RPMI7951 (cell line): ENCODE measurements around the gene EBLN1. TPM values are rescaled to one million over a fixed set of nuclear protein-coding genes. Genes with fewer than 3 reads are reported as not detected.
"Not testable (repeated sequence)": the region's sequence is repeated elsewhere in the genome, so short reads cannot be mapped to it uniquely, and the experiment has no call there.

Experiments used
- DNase-seq: peaks from one replicate; pipeline ENCODE4 v3.0.0-alpha.2; 2012; ENCODE audit warnings: low read depth
- total RNA-seq: library from RNA; depleted of rRNA; stranded (reverse); fragments of >200 nt; shearing (Covaris generic); gene quantifications from 2 replicates; pipeline ENCODE4 v1.2.3, GENCODE V29; 2014; rRNA removed

EBLN1 gene
- total RNA-seq, 1 experiment from 2014 or later = not detected

DNA sequence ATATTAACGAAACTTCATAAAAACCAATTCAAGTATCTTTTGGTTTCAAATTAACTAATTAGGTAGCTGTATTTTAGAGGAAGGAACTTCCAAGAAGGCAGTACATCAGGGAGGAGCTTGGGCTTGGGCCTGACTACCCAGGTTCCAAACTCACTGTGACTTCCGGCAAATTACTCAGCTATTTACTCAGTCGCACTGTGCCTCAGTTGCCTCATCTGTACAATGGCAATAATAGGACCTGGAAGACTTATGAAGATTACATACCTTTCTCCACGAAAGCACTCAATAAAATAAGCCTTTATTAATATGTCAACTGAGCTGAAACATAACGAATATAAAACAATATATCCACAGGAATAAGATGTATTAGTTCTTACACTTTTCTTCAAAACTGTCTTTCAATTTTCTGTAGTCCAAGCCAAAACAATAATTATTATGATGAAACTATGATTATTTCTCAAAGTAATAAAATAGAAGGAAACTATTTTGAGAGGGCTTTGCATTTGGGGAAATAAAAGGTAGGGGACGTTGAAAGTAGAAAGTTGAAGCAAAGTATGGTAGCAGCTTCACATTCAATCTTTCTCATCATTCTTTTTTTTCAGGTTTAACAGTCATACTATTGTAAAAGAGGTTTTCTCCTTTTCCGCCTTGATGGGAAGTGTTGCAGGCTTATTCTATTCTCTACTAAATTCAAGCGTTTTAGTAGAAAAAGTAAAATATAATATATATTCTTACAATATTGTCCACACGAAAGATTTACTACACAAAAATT, 10.5 kb upstream of the EBLN1 start:
- DNase-seq = no peak

DNA sequence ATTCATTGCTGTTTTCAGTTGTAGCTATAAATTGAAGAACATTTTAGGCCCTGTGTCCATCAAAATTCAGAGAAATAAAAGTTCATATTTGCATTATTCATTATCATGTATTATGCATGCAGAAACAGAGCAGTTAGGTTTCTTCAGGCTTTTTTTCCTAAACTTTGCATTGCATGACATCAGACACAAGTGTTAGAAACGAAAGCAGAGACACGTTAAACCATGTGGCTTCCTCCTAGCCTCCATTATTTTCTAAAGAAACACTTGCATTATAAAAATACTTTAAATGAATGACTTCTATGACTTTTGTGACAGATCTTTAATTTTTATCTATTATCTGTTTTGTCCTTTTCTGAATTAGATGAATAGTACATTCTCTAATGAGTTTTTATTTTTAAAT, 8.8 kb upstream of the EBLN1 start:
- no peak for DNase-seq

GRCh38 chr10:22222236-22223190, 4.7 kb upstream of the EBLN1 start:
- DNase-seq = no peak

GRCh38 chr10:22219308-22219707, 1.5 kb upstream of the EBLN1 start:
- DNase-seq = peak; percentile 25

DNA sequence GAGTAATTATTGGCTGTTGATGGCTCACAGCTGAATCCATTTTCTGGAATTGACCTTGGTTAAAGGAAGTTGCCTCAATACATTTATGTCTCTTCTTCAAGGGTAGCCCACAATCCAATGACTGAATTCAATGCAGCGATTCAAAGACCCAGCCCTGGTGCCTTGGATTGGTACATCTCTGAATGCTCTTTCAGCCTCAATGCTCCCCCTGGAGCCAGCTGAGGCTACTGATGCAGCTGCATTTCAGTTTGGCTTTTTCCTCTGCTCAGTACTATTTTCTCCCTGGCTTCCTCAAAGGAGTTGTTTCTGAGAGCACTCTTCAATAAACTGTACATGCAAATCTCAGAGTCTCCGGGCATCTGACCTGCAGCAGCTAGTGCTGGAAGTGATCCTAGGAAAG, 633 bp upstream of the EBLN1 start:
- no peak for DNase-seq

DNA sequence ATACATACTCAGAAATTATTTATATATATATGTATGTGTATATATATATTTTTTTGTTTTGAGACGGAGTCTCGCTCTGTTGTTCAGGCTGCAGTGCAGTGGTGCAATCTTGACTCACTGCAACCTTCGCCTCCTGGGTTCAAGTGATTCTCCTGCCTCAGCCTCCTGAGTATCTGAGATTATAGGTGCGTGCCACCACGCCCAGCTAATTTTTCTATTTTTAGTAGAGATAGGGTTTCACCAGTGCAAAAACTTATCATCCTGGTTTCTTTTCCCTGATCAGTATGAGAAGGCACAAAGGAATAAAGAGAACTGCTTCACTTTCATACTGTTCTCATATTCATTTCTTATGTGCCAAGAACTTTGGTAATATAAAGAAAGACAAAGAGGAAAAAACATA, 731 bp downstream of the EBLN1 start:
- not testable (repeated sequence) for DNase-seq

GRCh38 chr10:22210267-22210666, 7.5 kb downstream of the EBLN1 start:
- no peak for DNase-seq

- DNase-seq = no peak
Observed at GRCh38 chr10:22193945-22194344, 23.9 kb downstream of the EBLN1 start.

- DNase-seq = no peak
Observed at GRCh38 chr10:22185586-22185985, 32.2 kb downstream of the EBLN1 start.

DNA sequence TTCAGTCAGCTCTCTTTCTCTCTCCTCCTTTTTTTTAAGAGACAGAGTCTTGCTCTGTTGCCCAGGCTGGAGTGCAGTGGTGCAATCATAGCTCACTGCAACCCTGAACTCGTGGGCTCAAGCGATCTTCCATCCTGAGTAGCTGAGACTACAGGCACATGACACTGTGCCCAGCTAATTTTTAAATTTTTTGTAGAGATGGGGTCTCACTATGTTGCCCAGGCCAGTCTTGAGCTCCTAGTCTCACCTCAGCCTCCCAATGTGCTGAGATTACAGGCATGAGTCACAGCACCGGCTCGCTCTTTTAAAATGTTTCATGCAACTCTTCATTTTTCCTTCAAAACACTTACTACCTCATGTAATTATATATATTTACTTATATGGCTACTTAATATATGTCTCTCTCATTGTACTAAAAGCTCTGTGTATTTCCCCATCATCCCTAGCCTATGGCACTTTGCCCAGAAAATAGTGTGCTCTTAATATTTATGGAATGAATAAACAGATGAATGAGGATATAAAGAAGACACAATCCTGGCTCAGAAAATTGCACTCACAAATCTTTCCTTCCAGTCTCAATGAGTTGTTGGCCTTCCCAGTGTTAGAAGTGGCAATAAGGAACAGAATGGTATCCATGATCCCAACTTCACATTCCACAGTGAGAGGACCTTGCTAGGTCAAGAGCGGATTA, 33.9 kb downstream of the EBLN1 start:
- no peak for DNase-seq

- no peak for DNase-seq
Observed at GRCh38 chr10:22180724-22181123, 37.1 kb downstream of the EBLN1 start.

DNA sequence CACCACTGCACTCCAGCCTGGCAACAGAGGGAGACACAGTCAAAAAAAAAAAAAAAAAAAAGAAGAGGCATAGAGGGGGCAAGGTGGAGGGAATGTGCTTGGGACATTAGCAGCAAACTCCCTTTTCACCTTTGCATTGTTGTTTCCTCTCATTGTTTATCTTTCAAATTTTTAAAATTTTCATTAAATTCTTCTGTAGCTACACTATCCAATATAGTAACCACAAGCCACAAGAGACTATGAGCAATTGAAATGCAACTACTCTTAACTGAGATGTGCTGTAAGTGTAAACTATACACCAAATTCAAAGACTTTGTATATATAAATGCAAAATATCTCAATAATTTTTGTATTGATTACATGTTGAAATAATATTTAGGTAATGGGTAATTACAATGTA, 43.4 kb downstream of the EBLN1 start:
- no peak for DNase-seq

- DNase-seq = no peak
Observed at GRCh38 chr10:22171131-22171530, 46.7 kb downstream of the EBLN1 start.

DNA sequence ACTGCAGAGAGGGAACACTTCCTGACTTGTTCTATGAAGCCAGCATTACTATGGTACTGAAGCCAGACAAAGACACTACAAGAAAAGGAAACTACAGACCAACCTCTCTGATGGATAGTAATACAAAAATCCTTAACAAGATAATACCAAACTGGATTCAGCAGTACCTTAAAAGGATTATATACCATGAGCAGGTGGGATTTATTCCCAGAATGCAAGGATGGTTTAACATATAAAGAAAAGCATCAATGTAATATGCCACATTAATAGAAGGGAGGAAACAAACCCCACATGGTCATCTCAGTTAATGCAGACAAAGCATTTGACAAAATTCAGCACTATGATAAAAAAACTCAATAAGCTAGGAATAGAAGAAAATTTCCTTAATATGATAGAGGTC, 47.2 kb downstream of the EBLN1 start:
- DNase-seq = no peak

GRCh38 chr10:22159979-22160378, 57.8 kb downstream of the EBLN1 start:
- no peak for DNase-seq

DNA sequence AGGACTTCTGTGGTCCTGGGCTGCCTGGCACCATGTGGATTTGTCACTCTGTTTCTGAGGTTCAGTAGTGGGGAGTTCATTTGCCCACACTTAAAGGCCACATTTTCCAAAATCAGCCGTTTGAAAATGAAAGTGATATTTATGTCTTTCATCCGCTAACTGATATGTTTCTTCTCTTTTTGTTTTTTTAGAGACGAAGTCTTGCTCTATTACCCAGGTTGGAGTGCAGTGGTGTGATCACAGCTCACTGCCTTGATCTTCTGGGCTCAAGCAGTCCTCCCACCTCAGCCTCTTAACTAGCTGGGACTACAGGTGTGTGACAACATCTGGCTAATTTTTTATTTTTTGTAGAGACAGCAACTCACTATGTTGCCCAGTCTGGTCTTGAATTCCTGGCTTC, 58.6 kb downstream of the EBLN1 start:
- DNase-seq = no peak

Other genes starting within 250 kb of the EBLN1 start
- 30.5 and 42.0 TPM in 2 replicates for gene DNAJC1, start 214.3 kb downstream of the EBLN1 start, total RNA-seq
- gene COMMD3, start 98.4 kb upstream of the EBLN1 start, total RNA-seq = 85.3 and 92.9 TPM in 2 replicates
- gene BMI1, start 103.1 kb upstream of the EBLN1 start, total RNA-seq = 95.8 and 114 TPM in 2 replicates
- gene SPAG6, start 127.5 kb upstream of the EBLN1 start, total RNA-seq = not detected in 2 replicates